Activated T-helper 2 cell treated with anti-CD3 and anti-CD28 coated beads, Interferon-gamma antibody, Interleukin-2, Interleukin-4, amounts not matched to agents 10 μg/mL and 5 μg/mL and 100 μg/mL, durations not matched to agents 14 hours and 24 hours and 36 hours (primary cell): ENCODE data around the gene USP36. TPM values are rescaled to one million over a fixed set of nuclear protein-coding genes. Genes with fewer than 3 reads are reported as not detected.
A peak's percentile ranks its signal among the peaks of the same experiment; 100 is the strongest.

ENCODE experiments used
- DNase-seq: peaks from one replicate; pipeline ENCODE4 v3.0.0; 2021; ENCODE audit warnings: low spot score
- H3K27ac Mint-ChIP-seq: one replicate; pipeline ENCODE4 v1.8.0; 2021; ENCODE audit warnings: mixed read lengths
- H3K27me3 Mint-ChIP-seq: one replicate; pipeline ENCODE4 v1.8.0; 2021; ENCODE audit warnings: low read depth, mixed read lengths
- H3K36me3 Mint-ChIP-seq: one replicate; pipeline ENCODE4 v1.8.0; 2021; ENCODE audit warnings: low read depth, mixed read lengths
- H3K4me1 Mint-ChIP-seq: one replicate; pipeline ENCODE4 v1.8.0; 2021; ENCODE audit warnings: low read depth, mixed read lengths
- H3K4me3 Mint-ChIP-seq: one replicate; pipeline ENCODE4 v1.8.0; 2021; ENCODE audit warnings: low read depth, mild to moderate bottlenecking, moderate library complexity, mixed read lengths
- H3K9me3 Mint-ChIP-seq: one replicate; pipeline ENCODE4 v1.8.0; 2021; ENCODE audit warnings: mixed read lengths
- intact Hi-C: fragments of 100-400 bp; cut with micrococcal nuclease; formaldehyde crosslinking; loops from one replicate; pipeline ENCODE4 v1.15.1; 2023
- total RNA-seq: library from RNA; stranded (reverse); gene quantifications from 2 replicates; pipeline ENCODE4 v1.2.3, GENCODE V29; 2022

Gene USP36
- total RNA-seq, 1 donor from 2014 or later = 103 TPM

- Mint-ChIP-seq H3K4me1 (peaks cover 21% of the 10 kb centered on the region), H3K4me3 (no peak overlapping the region), H3K9me3 (no peaks in the 10 kb centered on the region), H3K27me3 (no peaks in the 10 kb centered on the region), H3K27ac (no peak overlapping the region), H3K36me3 (peaks cover 88% of the 10 kb centered on the region)
- intact Hi-C loops = no loop called here
- DNase-seq = no peak
Observed at GRCh38 chr17:78826836-78827509, 13.6 kb downstream of the USP36 start.

GRCh38 chr17:78826421-78826820 lies 14.2 kb downstream of the USP36 start:
- no peak overlapping the region for H3K4me3 Mint-ChIP-seq
- DNase-seq = no peak
- H3K27me3 Mint-ChIP-seq = no peaks in the 10 kb centered on the region
- no peak overlapping the region for H3K27ac Mint-ChIP-seq
- peaks cover 26% of the 10 kb centered on the region for H3K4me1 Mint-ChIP-seq
- intact Hi-C loops = no loop called here
- peaks cover 87% of the 10 kb centered on the region for H3K36me3 Mint-ChIP-seq
- H3K9me3 Mint-ChIP-seq = no peaks in the 10 kb centered on the region

GRCh38 chr17:78825696-78826095 lies 14.9 kb downstream of the USP36 start:
- peaks cover 89% of the 10 kb centered on the region for H3K36me3 Mint-ChIP-seq
- H3K27me3 Mint-ChIP-seq = no peaks in the 10 kb centered on the region
- peak overlapping the region; percentile 47 for H3K27ac Mint-ChIP-seq
- intact Hi-C loops = no loop called here
- no peak overlapping the region for H3K4me3 Mint-ChIP-seq
- no peak for DNase-seq
- no peaks in the 10 kb centered on the region for H3K9me3 Mint-ChIP-seq
- H3K4me1 Mint-ChIP-seq = peaks cover 30% of the 10 kb centered on the region

- no peaks in the 10 kb centered on the region for H3K9me3 Mint-ChIP-seq
- H3K4me1 Mint-ChIP-seq = peaks cover 44% of the 10 kb centered on the region
- H3K27me3 Mint-ChIP-seq = no peaks in the 10 kb centered on the region
- DNase-seq = no peak
- peaks cover 93% of the 10 kb centered on the region for H3K36me3 Mint-ChIP-seq
- intact Hi-C loops = no loop called here
- H3K27ac Mint-ChIP-seq = peak overlapping the region; percentile 29
- H3K4me3 Mint-ChIP-seq = no peak overlapping the region
Observed at GRCh38 chr17:78824240-78824639, 16.4 kb downstream of the USP36 start.

GRCh38 chr17:78823282-78824046 lies 17.1 kb downstream of the USP36 start:
- DNase-seq = no peak
- H3K4me3 Mint-ChIP-seq = no peak overlapping the region
- no peaks in the 10 kb centered on the region for H3K27me3 Mint-ChIP-seq
- H3K4me1 Mint-ChIP-seq = peaks cover 52% of the 10 kb centered on the region
- no peaks in the 10 kb centered on the region for H3K9me3 Mint-ChIP-seq
- peaks cover 93% of the 10 kb centered on the region for H3K36me3 Mint-ChIP-seq
- intact Hi-C loops = no loop called here
- H3K27ac Mint-ChIP-seq = no peak overlapping the region

GRCh38 chr17:78822552-78822951 lies 18.1 kb downstream of the USP36 start:
- Mint-ChIP-seq H3K27ac (peak overlapping the region; percentile 33), H3K4me1 (peaks cover 54% of the 10 kb centered on the region), H3K36me3 (peaks cover 91% of the 10 kb centered on the region), H3K27me3 (no peaks in the 10 kb centered on the region), H3K9me3 (no peaks in the 10 kb centered on the region), H3K4me3 (no peak overlapping the region)
- intact Hi-C loops = no loop called here
- no peak for DNase-seq

GRCh38 chr17:78821961-78822360 lies 18.7 kb downstream of the USP36 start:
- Mint-ChIP-seq H3K4me1 (peaks cover 60% of the 10 kb centered on the region), H3K36me3 (peaks cover 92% of the 10 kb centered on the region), H3K9me3 (no peaks in the 10 kb centered on the region), H3K27ac (peak overlapping the region; percentile 51), H3K4me3 (no peak overlapping the region), H3K27me3 (no peaks in the 10 kb centered on the region)
- DNase-seq = no peak
- intact Hi-C loops = no loop called here

- Mint-ChIP-seq H3K27ac (peak overlapping the region; percentile 55), H3K4me1 (peaks cover 63% of the 10 kb centered on the region), H3K9me3 (no peaks in the 10 kb centered on the region), H3K36me3 (peaks cover 90% of the 10 kb centered on the region), H3K27me3 (no peaks in the 10 kb centered on the region), H3K4me3 (no peak overlapping the region)
- intact Hi-C loops = no loop called here
- no peak for DNase-seq
Observed at GRCh38 chr17:78820841-78821240, 19.8 kb downstream of the USP36 start.

- no peak for DNase-seq
- H3K4me1 Mint-ChIP-seq = peaks cover 59% of the 10 kb centered on the region
- H3K27ac Mint-ChIP-seq = peak overlapping the region; percentile 94
- intact Hi-C loops = loop anchor here (1.0 to 5.0 kb wide), 6 partner anchors 20 to 438 kb away; partner anchors contain the start of gene USP36
- H3K4me3 Mint-ChIP-seq = peak overlapping the region; percentile 15
- H3K36me3 Mint-ChIP-seq = peaks cover 90% of the 10 kb centered on the region
- H3K27me3 Mint-ChIP-seq = no peaks in the 10 kb centered on the region
- H3K9me3 Mint-ChIP-seq = no peaks in the 10 kb centered on the region
Observed at GRCh38 chr17:78819806-78820792, 20.5 kb downstream of the USP36 start.

- Mint-ChIP-seq H3K9me3 (no peaks in the 10 kb centered on the region), H3K4me1 (peaks cover 54% of the 10 kb centered on the region), H3K27me3 (no peaks in the 10 kb centered on the region), H3K36me3 (peaks cover 91% of the 10 kb centered on the region), H3K27ac (peak overlapping the region; percentile 94), H3K4me3 (peak overlapping the region; percentile 68)
- no peak for DNase-seq
- intact Hi-C loops = loop anchor here (1.0 to 5.0 kb wide), 6 partner anchors 21 to 437 kb away; partner anchors contain the start of gene USP36
Observed at GRCh38 chr17:78819402-78819801, 21.2 kb downstream of the USP36 start.

GRCh38 chr17:78818932-78819331 lies 21.7 kb downstream of the USP36 start:
- Mint-ChIP-seq H3K9me3 (no peaks in the 10 kb centered on the region), H3K27ac (peak overlapping the region; percentile 94), H3K27me3 (no peaks in the 10 kb centered on the region), H3K4me1 (peaks cover 54% of the 10 kb centered on the region), H3K36me3 (peaks cover 91% of the 10 kb centered on the region), H3K4me3 (peak overlapping the region; percentile 68)
- intact Hi-C loops = loop anchor here (1.0 to 5.0 kb wide), 6 partner anchors 21 to 437 kb away; partner anchors contain the start of gene USP36
- DNase-seq = peak; percentile 65

- no peak for DNase-seq
- Mint-ChIP-seq H3K36me3 (peaks cover 91% of the 10 kb centered on the region), H3K4me1 (peaks cover 53% of the 10 kb centered on the region), H3K4me3 (peak overlapping the region; percentile 68), H3K27me3 (no peaks in the 10 kb centered on the region), H3K27ac (peak overlapping the region; percentile 94), H3K9me3 (no peaks in the 10 kb centered on the region)
- intact Hi-C loops = loop anchor here (2.0 to 5.0 kb wide), 5 partner anchors 39 to 436 kb away; no protein-coding TSS in a partner anchor
Observed at GRCh38 chr17:78818152-78818846, 22.3 kb downstream of the USP36 start.
